Measurements from ENCODE around the gene ZNF316. TPM values are rescaled to one million over a fixed set of nuclear protein-coding genes. Genes with fewer than 3 reads are reported as not detected.

ZNF316 gene
- total and polyA plus RNA-seq, 4 donors: 9.9 to 54.5 (median 27.9) TPM

- Histone ChIP-seq H3K9me3 (ENCODE audit: control insufficient read depth, insufficient read depth, low read length) (no peaks in the 10 kb centered on the region), H3K4me3 (ENCODE audit: low read depth, low read length) (no peak overlapping the region), H3K4me1 (ENCODE audit: control insufficient read depth, insufficient read depth, low read length) (no peaks in the 10 kb centered on the region), H3K27ac (ENCODE audit: low read depth, low read length) (no peak overlapping the region), H3K27me3 (ENCODE audit: control insufficient read depth, insufficient read depth, low read length) (no peaks in the 10 kb centered on the region), H3K36me3 (ENCODE audit: control insufficient read depth, insufficient read depth, low read length) (peaks cover 72% of the 10 kb centered on the region)
- WGBS (ENCODE audit: insufficient coverage): 92% methylated on average over 35 of the region's 38 CpGs
- DNase-seq (ENCODE audit: low read depth in 4 of 6, low spot score in 6 of 6): no peak
Observed at GRCh38 chr7:6607651-6608051, 29.5 kb upstream of the ZNF316 start.

- H3K4me1 ChIP-seq (ENCODE audit: control insufficient read depth, insufficient read depth, low read length): no peaks in the 10 kb centered on the region
- H3K4me3 ChIP-seq (ENCODE audit: low read depth, low read length): no peak overlapping the region
- H3K27me3 ChIP-seq (ENCODE audit: control insufficient read depth, insufficient read depth, low read length): no peaks in the 10 kb centered on the region
- 84% methylated on average over 27 of the region's 27 CpGs for WGBS (ENCODE audit: insufficient coverage)
- H3K27ac ChIP-seq (ENCODE audit: low read depth, low read length): no peak overlapping the region
- no peak for DNase-seq (ENCODE audit: low read depth in 4 of 6, low spot score in 6 of 6)
- no peaks in the 10 kb centered on the region for H3K9me3 ChIP-seq (ENCODE audit: control insufficient read depth, insufficient read depth, low read length)
- H3K36me3 ChIP-seq (ENCODE audit: control insufficient read depth, insufficient read depth, low read length): peaks cover 68% of the 10 kb centered on the region
Observed at GRCh38 chr7:6608081-6608480, 29.0 kb upstream of the ZNF316 start.

- Histone ChIP-seq H3K27ac (ENCODE audit: low read depth, low read length) (no peak overlapping the region), H3K4me3 (ENCODE audit: low read depth, low read length) (no peak overlapping the region), H3K36me3 (ENCODE audit: control insufficient read depth, insufficient read depth, low read length) (peaks cover 61% of the 10 kb centered on the region), H3K4me1 (ENCODE audit: control insufficient read depth, insufficient read depth, low read length) (no peaks in the 10 kb centered on the region), H3K27me3 (ENCODE audit: control insufficient read depth, insufficient read depth, low read length) (no peaks in the 10 kb centered on the region), H3K9me3 (ENCODE audit: control insufficient read depth, insufficient read depth, low read length) (no peaks in the 10 kb centered on the region)
- DNase-seq (ENCODE audit: low read depth in 4 of 6, low spot score in 6 of 6): no peak
- WGBS (ENCODE audit: insufficient coverage): 93% methylated on average over 12 of the region's 12 CpGs
Observed at GRCh38 chr7:6608794-6609193, 28.3 kb upstream of the ZNF316 start.

- 77% methylated on average over 5 of the region's 7 CpGs for WGBS (ENCODE audit: insufficient coverage)
- no peaks in the 10 kb centered on the region for H3K27me3 ChIP-seq (ENCODE audit: control insufficient read depth, insufficient read depth, low read length)
- DNase-seq (ENCODE audit: low read depth in 4 of 6, low spot score in 6 of 6): no peak
Observed at GRCh38 chr7:6612819-6613218, 24.3 kb upstream of the ZNF316 start.

GRCh38 chr7:6613706-6614105 lies 23.4 kb upstream of the ZNF316 start:
- Histone ChIP-seq H3K27ac (ENCODE audit: low read depth, low read length) (no peak overlapping the region), H3K27me3 (ENCODE audit: control insufficient read depth, insufficient read depth, low read length) (no peaks in the 10 kb centered on the region), H3K4me3 (ENCODE audit: low read depth, low read length) (no peak overlapping the region), H3K4me1 (ENCODE audit: control insufficient read depth, insufficient read depth, low read length) (peaks cover 20% of the 10 kb centered on the region), H3K36me3 (ENCODE audit: control insufficient read depth, insufficient read depth, low read length) (peaks cover 35% of the 10 kb centered on the region), H3K9me3 (ENCODE audit: control insufficient read depth, insufficient read depth, low read length) (no peaks in the 10 kb centered on the region)
- 53% methylated on average over 2 of the region's 2 CpGs for WGBS (ENCODE audit: insufficient coverage)
- no peak for DNase-seq (ENCODE audit: low read depth in 4 of 6, low spot score in 6 of 6)

More at GRCh38 chr7:6612819-6613218, 24.3 kb upstream of the ZNF316 start:
- Histone ChIP-seq H3K27ac (ENCODE audit: low read depth, low read length) (no peak overlapping the region), H3K9me3 (ENCODE audit: control insufficient read depth, insufficient read depth, low read length) (no peaks in the 10 kb centered on the region), H3K36me3 (ENCODE audit: control insufficient read depth, insufficient read depth, low read length) (peaks cover 35% of the 10 kb centered on the region), H3K4me1 (ENCODE audit: control insufficient read depth, insufficient read depth, low read length) (peaks cover 20% of the 10 kb centered on the region), H3K4me3 (ENCODE audit: low read depth, low read length) (no peak overlapping the region)

GRCh38 chr7:6614953-6615722 lies 22.0 kb upstream of the ZNF316 start, which contains the start of gene ZNF853:
ZNF853 (plus strand) TSS chr7:6615610; CDS start chr7:6616175, 565 bp downstream.
- H3K36me3 ChIP-seq (ENCODE audit: control insufficient read depth, insufficient read depth, low read length): peaks cover 34% of the 10 kb centered on the region
- no peak within 1 kb of the TSS for H3K27ac ChIP-seq (ENCODE audit: low read depth, low read length)
- H3K9me3 ChIP-seq (ENCODE audit: control insufficient read depth, insufficient read depth, low read length): no peaks in the 10 kb centered on the region
- H3K4me1 ChIP-seq (ENCODE audit: control insufficient read depth, insufficient read depth, low read length): peaks cover 20% of the 10 kb centered on the region
- H3K4me3 ChIP-seq (ENCODE audit: low read depth, low read length): peak within 1 kb of the TSS; percentile 65
- H3K27me3 ChIP-seq (ENCODE audit: control insufficient read depth, insufficient read depth, low read length): no peaks in the 10 kb centered on the region
- under 1% methylated on average over 90 of the region's 91 CpGs for whole genome bisulfite sequencing (ENCODE audit: insufficient coverage)
- peak in 4 of 6 donors; percentile 13 to 74 (median 50) for DNase-seq (ENCODE audit: low read depth in 4 of 6, low spot score in 6 of 6)

GRCh38 chr7:6615723-6616555 lies 21.2 kb upstream of the ZNF316 start:
- H3K27ac ChIP-seq (ENCODE audit: low read depth, low read length): no peak overlapping the region
- H3K27me3 ChIP-seq (ENCODE audit: control insufficient read depth, insufficient read depth, low read length): no peaks in the 10 kb centered on the region
- peak overlapping the region; percentile 65 for H3K4me3 ChIP-seq (ENCODE audit: low read depth, low read length)
- 2% methylated on average over 55 of the region's 63 CpGs for WGBS (ENCODE audit: insufficient coverage)
- peaks cover 42% of the 10 kb centered on the region for H3K36me3 ChIP-seq (ENCODE audit: control insufficient read depth, insufficient read depth, low read length)
- peak in 1 of 6 donors; percentile 22 for DNase-seq (ENCODE audit: low read depth in 4 of 6, low spot score in 6 of 6)
- no peaks in the 10 kb centered on the region for H3K9me3 ChIP-seq (ENCODE audit: control insufficient read depth, insufficient read depth, low read length)
- H3K4me1 ChIP-seq (ENCODE audit: control insufficient read depth, insufficient read depth, low read length): peaks cover 20% of the 10 kb centered on the region

GRCh38 chr7:6616854-6617643 lies 20.1 kb upstream of the ZNF316 start:
- Histone ChIP-seq H3K4me3 (ENCODE audit: low read depth, low read length) (no peak overlapping the region), H3K27ac (ENCODE audit: low read depth, low read length) (no peak overlapping the region), H3K36me3 (ENCODE audit: control insufficient read depth, insufficient read depth, low read length) (peaks cover 50% of the 10 kb centered on the region), H3K4me1 (ENCODE audit: control insufficient read depth, insufficient read depth, low read length) (peaks cover 20% of the 10 kb centered on the region), H3K9me3 (ENCODE audit: control insufficient read depth, insufficient read depth, low read length) (no peaks in the 10 kb centered on the region), H3K27me3 (ENCODE audit: control insufficient read depth, insufficient read depth, low read length) (no peaks in the 10 kb centered on the region)
- DNase-seq (ENCODE audit: low read depth in 4 of 6, low spot score in 6 of 6): no peak
- 94% methylated on average over 20 of the region's 20 CpGs for WGBS (ENCODE audit: insufficient coverage)

- Histone ChIP-seq H3K4me3 (ENCODE audit: low read depth, low read length) (no peak overlapping the region), H3K9me3 (ENCODE audit: control insufficient read depth, insufficient read depth, low read length) (no peaks in the 10 kb centered on the region), H3K27ac (ENCODE audit: low read depth, low read length) (no peak overlapping the region), H3K27me3 (ENCODE audit: control insufficient read depth, insufficient read depth, low read length) (no peaks in the 10 kb centered on the region), H3K4me1 (ENCODE audit: control insufficient read depth, insufficient read depth, low read length) (peaks cover 20% of the 10 kb centered on the region), H3K36me3 (ENCODE audit: control insufficient read depth, insufficient read depth, low read length) (peaks cover 65% of the 10 kb centered on the region)
- WGBS (ENCODE audit: insufficient coverage): no CpG with 5 or more reads among the region's 4 CpGs
- no peak for DNase-seq (ENCODE audit: low read depth in 4 of 6, low spot score in 6 of 6)
Observed at GRCh38 chr7:6618621-6619020, 18.5 kb upstream of the ZNF316 start.
